SK-N-SH treated with all-trans-retinoic acid at 6 μM for 48 hours (cell line): ENCODE measurements around the gene SLC30A2.

Experiments
- CSDC2 ChIP-seq: fragments of 250-450 bp; sonication (Bioruptor Pico); IDR thresholded peaks from 2 replicates; pipeline ENCODE4 v1.5.0; 2020; ENCODE audit warnings: mild to moderate bottlenecking, moderate library complexity
- RARB ChIP-seq: fragments of 250-450 bp; sonication (Bioruptor Pico); IDR thresholded peaks from 2 replicates; pipeline ENCODE4 v1.8.0; 2021; ENCODE audit warnings: mild to moderate bottlenecking, moderate library complexity
- ZFP3 ChIP-seq: fragments of 250-450 bp; sonication (Bioruptor Pico); IDR thresholded peaks from 2 replicates; pipeline ENCODE4 v1.5.0; 2020; ENCODE audit warnings: mild to moderate bottlenecking, moderate library complexity
- ZFP30 ChIP-seq: fragments of 450-650 bp; formaldehyde crosslinking; IDR thresholded peaks from 2 replicates; pipeline ENCODE4 v1.5.0; 2022; ENCODE audit warnings: mild to moderate bottlenecking, moderate library complexity
- ZNF8 ChIP-seq: fragments of 450-650 bp; formaldehyde crosslinking; IDR thresholded peaks from 2 replicates; pipeline ENCODE4 v1.5.0; 2020; ENCODE audit warnings: mild to moderate bottlenecking, moderate library complexity
- TF ChIP-seq, protein P1 (sequence below): fragments of 250-450 bp; sonication (Bioruptor Pico); IDR thresholded peaks from 2 replicates; pipeline ENCODE4 v1.5.1; 2020; ENCODE audit warnings: low read depth, mild to moderate bottlenecking, moderate library complexity

DNA sequence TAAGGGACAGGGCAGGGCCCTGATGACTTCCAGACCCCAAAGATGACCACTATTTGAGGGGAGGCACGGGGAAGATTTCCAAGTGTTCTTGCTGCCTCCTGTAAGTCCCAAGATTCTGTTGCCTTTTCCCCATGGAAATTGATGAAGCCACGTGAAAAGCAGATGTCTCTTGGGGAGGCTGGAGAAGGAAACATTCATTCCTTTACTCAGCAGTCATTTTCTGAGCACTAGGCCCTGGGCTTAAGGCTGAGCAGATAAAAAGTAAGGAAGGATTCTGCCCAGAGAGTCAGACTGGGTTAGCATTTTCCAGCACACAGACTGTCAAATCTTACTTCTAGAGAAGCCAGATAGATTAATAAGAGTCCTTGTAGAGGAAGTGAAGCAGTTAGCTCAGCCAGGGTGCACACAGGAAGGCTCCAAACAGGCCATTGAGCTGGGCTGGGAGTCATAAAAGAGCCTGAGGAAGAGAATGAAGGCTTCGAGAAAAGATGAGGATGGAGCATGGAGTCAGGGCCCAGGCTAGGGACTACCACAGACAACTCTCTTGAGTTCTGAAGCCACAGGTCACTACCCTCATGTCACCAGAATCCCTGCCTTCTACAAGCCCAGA is 14.2 kb downstream of the SLC30A2 start:
- TF ChIP-seq CSDC2 (CRISPR knock-in tag) = no peak
- no peak for TF ChIP-seq ZFP3
- no peak for TF ChIP-seq ZNF8 (CRISPR knock-in tag)
- TF ChIP-seq ZFP30 (CRISPR knock-in tag) = no peak
- TF ChIP-seq, protein P1, sequence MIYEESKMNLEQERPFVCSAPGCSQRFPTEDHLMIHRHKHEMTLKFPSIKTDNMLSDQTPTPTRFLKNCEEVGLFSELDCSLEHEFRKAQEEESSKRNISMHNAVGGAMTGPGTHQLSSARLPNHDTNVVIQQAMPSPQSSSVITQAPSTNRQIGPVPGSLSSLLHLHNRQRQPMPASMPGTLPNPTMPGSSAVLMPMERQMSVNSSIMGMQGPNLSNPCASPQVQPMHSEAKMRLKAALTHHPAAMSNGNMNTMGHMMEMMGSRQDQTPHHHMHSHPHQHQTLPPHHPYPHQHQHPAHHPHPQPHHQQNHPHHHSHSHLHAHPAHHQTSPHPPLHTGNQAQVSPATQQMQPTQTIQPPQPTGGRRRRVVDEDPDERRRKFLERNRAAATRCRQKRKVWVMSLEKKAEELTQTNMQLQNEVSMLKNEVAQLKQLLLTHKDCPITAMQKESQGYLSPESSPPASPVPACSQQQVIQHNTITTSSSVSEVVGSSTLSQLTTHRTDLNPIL = no peak
- TF ChIP-seq RARB (CRISPR knock-in tag) = no peak
